HG03108 (cell line): Measurements from ENCODE around the gene SSB.
A peak's percentile ranks its signal among the peaks of the same experiment; 100 is the strongest.
"Not testable (repeated sequence)": the region's sequence is repeated elsewhere in the genome, so short reads cannot be mapped to it uniquely, and the experiment has no call there.

Source experiments
- ATAC-seq: cut with Tn5 transposase; IDR thresholded peaks from one replicate; pipeline ENCODE4 v1.9.1; 2021; ENCODE audit warnings: moderate library complexity; ENCODE audit not compliant: unreplicated experiment

The SSB gene

GRCh38 chr2:169781249-169782013, 17.2 kb upstream of the SSB start:
- no peak for ATAC-seq

GRCh38 chr2:169782513-169782912, 16.2 kb upstream of the SSB start:
- no peak for ATAC-seq

DNA sequence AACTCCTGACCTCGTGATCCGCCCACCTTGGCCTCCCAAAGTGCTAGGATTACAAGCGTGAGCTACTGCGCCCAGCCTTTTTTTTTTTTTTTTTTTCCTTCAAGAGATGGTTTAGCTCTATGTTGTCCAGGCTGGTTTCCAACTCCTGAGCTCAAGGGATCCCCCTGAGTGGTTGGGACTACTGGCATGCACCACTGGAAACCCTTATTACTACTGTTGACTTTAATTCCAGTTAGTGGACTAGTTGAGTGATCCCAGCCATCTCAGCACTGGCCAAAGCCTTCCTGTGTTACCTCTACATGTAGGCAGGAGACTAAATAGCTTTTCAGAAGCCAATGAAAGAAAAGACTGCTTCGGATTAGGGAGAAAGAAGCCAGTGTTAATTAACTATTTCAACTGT, 8.1 kb upstream of the SSB start:
- ATAC-seq: no peak

- no peak for ATAC-seq
Observed at GRCh38 chr2:169795181-169795580, 3.5 kb upstream of the SSB start.

DNA sequence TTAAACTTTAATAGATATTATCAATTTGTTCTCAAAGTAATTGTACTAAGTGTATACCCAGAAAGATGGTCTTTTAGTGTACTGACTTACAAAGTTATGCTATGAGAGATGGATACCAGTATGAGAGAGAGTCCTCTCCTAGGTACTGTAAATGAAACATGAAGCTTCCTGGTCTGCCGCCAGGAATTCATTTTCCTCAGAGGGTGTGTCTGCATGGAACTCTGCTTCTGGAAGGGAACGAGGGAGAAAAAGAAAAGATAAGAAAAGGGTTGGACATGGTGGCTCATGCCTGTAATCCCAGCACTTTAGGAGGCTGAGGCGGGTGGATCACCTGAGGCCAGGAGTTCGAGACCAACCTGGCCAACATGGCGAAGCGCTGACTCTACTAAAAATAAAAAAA, 2.2 kb upstream of the SSB start:
- ATAC-seq: no peak

- ATAC-seq: no peak
Observed at GRCh38 chr2:169797601-169798000, 1.1 kb upstream of the SSB start.

GRCh38 chr2:169798397-169798717, 314 bp upstream of the SSB start:
- ATAC-seq: no peak

DNA sequence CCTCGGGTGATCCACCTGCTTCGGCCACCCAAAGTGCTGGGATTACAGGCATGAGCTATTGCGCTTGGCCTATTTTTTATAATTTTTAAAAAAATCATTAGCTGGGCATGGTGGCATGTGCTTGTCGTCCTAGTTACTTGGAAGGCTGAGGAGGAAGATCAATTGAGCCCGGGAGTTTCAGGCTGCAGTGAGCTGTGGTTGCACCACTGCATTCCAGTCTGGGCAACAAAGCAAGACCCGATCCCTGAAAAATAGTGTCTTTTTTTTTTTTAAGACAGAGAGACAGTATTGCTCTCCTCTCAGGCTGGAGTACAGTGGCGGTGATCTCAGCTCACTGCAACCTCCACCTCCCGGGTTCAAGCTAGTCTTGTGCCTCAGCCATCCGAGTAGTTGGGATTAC, 4.8 kb downstream of the SSB start:
- no peak for ATAC-seq

DNA sequence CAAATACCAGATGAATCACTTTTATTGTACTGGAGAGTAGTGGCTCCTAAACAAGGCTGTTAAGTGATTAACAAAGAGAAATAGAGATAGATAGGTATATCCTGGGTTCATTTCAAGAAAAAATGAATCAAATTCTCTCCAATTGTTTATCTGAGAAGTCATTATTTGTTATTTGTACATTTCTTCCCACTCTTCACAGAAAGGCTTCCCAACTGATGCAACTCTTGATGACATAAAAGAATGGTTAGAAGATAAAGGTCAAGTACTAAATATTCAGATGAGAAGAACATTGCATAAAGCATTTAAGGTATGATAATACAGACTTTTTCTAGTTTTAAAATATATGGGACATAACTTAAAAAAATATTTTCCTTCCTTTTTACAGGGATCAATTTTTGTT, 7.9 kb downstream of the SSB start:
- no peak for ATAC-seq

GRCh38 chr2:169808221-169808620, 9.6 kb downstream of the SSB start:
- no peak for ATAC-seq

GRCh38 chr2:169815849-169816248, 17.2 kb downstream of the SSB start:
- no peak for ATAC-seq

DNA sequence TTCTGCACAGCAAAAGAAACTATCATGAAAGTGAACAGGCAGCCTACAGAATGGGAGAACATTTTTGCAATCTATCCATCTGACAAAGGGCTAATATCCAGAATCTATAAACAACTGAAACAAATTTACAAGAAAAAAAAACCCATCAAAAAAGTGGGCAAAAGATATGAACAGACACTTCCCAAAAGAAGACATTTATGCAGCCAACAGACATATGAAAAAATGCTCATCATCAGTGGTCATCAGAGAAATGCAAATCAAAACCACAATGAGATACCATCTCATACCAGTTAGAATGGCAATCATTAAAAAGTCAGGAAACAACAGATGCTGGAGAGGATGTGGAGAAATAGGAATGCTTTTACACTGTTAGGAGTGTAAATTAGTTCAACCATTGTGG, 18.3 kb downstream of the SSB start:
- ATAC-seq: not testable (repeated sequence)

GRCh38 chr2:169817369-169817768, 18.7 kb downstream of the SSB start:
- ATAC-seq: not testable (repeated sequence)

- no peak for ATAC-seq
Observed at GRCh38 chr2:169818241-169818640, 19.6 kb downstream of the SSB start.

DNA sequence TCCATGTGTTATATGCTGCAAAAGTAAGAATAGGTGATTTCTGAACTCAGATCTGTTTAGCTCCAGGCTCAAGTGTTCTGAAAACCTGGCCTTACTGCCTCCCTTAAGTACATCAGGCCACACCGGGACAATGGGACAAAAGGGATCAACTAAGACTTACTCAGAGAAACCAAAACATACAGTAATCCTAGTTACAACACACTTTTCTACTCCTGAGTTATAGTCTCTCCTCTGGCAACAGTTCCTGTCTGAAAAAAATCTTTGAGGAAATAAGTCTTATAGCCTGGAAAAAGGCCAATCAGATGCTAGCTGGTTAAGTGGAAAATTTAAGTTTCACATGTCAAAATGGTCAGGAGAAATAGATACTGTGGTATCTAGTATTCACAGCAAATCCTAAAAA, 20.4 kb downstream of the SSB start:
- ATAC-seq: no peak

DNA sequence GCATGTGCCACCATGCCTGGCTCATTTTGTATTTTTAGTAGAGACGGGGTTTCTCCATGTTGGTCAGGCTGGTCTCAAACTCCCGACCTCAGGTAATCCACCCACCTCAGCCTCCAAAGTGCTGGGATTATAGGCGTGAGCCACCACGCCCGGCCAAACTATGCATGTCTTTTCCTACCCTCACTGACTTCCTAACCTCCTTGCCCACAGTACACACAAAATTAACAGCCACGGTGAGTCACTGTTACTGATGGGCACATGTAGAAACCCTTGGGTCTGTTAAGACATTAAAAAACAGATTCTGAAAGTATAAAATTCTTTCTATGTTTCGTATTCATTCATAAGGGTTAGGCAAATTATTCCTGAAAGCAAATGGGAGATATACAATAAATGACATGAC, 21.4 kb downstream of the SSB start:
- not testable (repeated sequence) for ATAC-seq

- ATAC-seq: no peak
Observed at GRCh38 chr2:169822036-169822435, 23.4 kb downstream of the SSB start.

DNA sequence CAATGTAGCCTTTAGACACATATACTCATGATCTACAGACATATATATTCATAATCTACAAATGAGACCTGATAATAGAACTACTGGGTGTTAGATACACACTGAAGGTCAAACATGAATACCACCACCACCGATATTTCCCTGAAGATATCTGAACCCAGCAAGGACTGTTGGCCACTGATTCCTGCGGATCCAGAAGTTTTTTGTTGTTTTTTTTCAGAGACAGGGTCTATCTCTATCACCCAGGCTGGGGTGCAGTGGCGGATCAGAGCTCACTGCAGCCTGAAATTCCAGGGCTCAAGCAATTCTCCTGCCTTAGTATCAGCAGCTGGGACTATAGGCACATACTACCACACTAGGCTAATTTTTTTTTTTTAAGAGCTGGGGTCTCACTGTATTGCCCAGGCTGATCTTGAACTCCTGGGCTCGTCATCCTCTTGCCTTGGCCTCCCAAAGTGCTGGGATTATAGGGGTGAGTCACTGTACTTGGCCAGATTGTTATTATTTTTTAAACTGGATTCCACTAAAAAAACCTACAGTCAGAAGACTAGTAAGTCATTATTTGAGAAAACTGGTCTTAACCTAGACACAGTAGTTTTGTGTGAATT, 24.2 kb downstream of the SSB start:
- ATAC-seq: no peak

DNA sequence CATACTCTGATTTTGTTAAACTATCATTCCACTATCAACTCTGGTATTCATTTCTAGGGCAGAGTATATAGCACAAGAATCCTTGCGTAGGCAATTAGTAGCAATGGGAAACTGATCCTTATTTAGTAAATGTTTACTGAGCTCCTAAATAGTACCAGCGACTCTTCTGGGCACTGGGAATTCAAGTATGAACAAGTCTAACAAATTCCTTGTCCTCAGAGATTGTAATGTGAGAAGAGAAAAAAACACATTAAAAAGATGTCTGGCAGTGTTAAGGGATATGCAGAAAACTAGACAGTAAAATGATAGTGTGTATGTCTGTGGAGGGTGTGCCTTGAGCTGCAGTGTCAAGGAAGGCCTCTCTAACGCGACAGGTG, 25.3 kb downstream of the SSB start:
- no peak for ATAC-seq

DNA sequence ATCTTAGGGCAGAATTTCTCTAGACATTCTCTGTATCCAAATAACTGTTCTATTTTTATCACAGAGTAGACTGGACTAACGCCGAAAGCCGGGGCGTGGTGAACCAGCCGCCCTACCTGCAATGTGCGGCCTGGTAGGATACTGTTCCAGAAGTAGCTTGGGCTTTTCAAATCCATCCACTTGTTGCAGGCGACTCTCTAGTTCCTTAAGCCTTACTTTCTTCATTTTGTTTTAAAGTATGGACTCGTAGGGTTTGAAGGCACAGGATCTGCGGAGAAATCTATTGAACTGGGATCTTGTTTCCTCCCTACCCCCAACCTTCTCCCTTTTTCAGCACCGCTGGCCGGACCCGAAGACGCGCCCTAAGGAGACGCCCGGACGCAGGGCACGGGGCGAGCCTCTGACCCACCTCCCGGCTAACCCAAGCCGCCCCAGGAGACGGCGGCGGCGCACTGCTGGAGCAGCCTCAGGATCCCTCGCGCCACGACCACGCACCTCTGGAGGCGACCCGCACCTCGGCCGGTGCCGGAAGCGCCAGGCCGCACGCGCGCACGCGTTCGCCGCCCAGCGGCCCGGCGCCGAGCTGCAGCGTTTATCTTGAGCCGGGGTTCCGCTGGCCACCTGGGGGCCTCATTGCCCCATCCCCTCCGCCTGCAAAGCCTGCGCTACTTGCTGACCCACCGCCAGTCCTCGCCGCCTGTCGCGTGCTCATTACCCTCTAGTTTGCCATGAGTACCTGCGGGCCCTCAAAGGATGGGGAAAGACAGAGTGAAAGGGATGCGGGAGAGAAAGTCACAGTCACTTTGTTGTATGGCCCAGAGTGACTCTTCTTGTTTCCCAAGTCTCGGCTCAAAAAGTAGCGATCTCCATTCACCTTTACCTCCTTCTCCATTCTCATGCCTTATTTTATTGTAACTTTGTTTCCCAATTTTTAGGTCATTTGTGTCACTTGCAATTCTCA, 26.0 kb downstream of the SSB start, which contains the start of gene METTL5:
METTL5 (minus strand) TSS at position 533 of the 961 bp plus-strand sequence; CDS start at position 225, 308 bp downstream.
- peak; percentile 51 for ATAC-seq

DNA sequence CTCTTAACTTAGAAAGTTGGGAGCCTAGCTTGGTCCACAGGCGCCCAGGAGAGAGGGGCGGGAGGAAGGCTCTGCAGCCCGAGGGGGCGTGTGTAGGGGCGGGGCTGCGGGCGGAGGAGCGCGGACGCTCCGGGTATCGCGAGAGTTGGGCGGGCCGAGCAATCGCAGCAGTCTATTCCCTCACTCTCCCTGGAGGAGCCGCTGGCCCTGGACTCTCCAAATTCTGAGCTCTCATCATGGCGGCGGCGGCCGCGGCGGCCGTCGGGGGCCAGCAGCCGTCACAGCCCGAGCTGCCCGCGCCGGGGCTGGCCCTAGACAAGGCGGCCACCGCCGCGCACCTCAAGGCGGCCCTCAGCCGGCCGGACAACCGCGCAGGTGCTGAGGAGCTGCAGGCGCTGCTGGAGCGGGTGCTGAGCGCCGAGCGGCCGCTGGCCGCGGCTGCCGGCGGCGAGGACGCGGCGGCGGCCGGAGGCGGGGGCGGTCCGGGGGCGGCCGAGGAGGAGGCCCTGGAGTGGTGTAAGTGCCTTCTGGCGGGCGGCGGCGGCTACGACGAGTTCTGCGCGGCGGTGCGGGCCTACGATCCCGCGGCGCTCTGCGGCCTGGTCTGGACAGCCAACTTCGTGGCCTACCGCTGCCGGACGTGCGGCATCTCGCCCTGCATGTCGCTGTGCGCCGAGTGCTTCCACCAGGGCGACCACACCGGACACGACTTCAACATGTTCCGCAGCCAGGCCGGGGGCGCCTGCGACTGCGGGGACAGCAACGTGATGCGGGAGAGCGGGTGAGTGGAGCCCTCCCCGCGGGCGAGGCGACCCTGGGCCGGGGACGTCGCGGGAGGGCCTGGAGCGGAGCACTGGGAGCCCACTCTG, 28.8 kb downstream of the SSB start, which contains the start of gene UBR3:
UBR3 (plus strand) TSS at position 183 of the 869 bp plus-strand sequence; CDS start at position 237, 54 bp downstream.
- ATAC-seq: peak; percentile 84
